ENCODE results near the gene CREBBP.

- TF ChIP-seq POLR2AphosphoS5 (IDR thresholded peaks at IDR 0.05; ENCODE audit: borderline replicate concordance, low read depth, low read length) (no peak), EZH2 (IDR thresholded peaks at IDR 0.05) (no peak)
Measured at GRCh38 chr16:3812469-3813172, 67.9 kb downstream of the CREBBP start.

All from SK-N-MC (cell line).